ENCODE measurements around the gene CORIN.

- TF ChIP-seq EP300 (IDR thresholded peaks at IDR 0.05) (no peak), CTCF (IDR thresholded peaks at IDR 0.05) (no peak), POLR2AphosphoS5 (IDR thresholded peaks at IDR 0.05) (no peak), POLR2A (IDR thresholded peaks at IDR 0.05) (no peak)
Measured at GRCh38 chr4:47785153-47785552, 52.7 kb downstream of the CORIN start.
